HG02884 (cell line): ENCODE measurements around the gene PHB1.

Experiments used
- ATAC-seq: cut with Tn5 transposase; IDR thresholded peaks from one replicate; pipeline ENCODE4 v1.9.1; 2021; ENCODE audit warnings: mild to moderate bottlenecking, moderate library complexity; ENCODE audit not compliant: unreplicated experiment

PHB1 gene

GRCh38 chr17:49414622-49415350 lies at the start of gene PHB1:
PHB1 (minus strand) TSS chr17:49414882; CDS start chr17:49413264, 1,618 bp downstream.
- ATAC-seq, result peak; percentile 98

GRCh38 chr17:49464049-49464448 lies 49.4 kb upstream of the PHB1 start:
- no peak for ATAC-seq

- ATAC-seq, result no peak
These were observed 46.9 kb upstream of the PHB1 start for GRCh38 chr17:49461580-49461979.

GRCh38 chr17:49460401-49460800 lies 45.7 kb upstream of the PHB1 start:
- ATAC-seq, result no peak

GRCh38 chr17:49459401-49459984 lies 44.8 kb upstream of the PHB1 start:
- ATAC-seq, result no peak

- no peak for ATAC-seq
These were observed 43.2 kb upstream of the PHB1 start for GRCh38 chr17:49457564-49458535.

- ATAC-seq, result no peak
These were observed 41.7 kb upstream of the PHB1 start for GRCh38 chr17:49456183-49456965.

- no peak for ATAC-seq
These were observed 40.7 kb upstream of the PHB1 start for GRCh38 chr17:49455272-49455861.

GRCh38 chr17:49454050-49454449 lies 39.4 kb upstream of the PHB1 start:
- no peak for ATAC-seq

GRCh38 chr17:49452661-49453060 lies 38.0 kb upstream of the PHB1 start:
- no peak for ATAC-seq

- ATAC-seq, result no peak
These were observed 37.5 kb upstream of the PHB1 start for GRCh38 chr17:49452201-49452600.

- ATAC-seq, result no peak
These were observed 36.1 kb upstream of the PHB1 start for GRCh38 chr17:49450735-49451134.

GRCh38 chr17:49450181-49450580 lies 35.5 kb upstream of the PHB1 start:
- ATAC-seq, result no peak

GRCh38 chr17:49447628-49448302 lies 33.1 kb upstream of the PHB1 start:
- no peak for ATAC-seq

- ATAC-seq, result no peak
These were observed 30.9 kb upstream of the PHB1 start for GRCh38 chr17:49445591-49445990.

- ATAC-seq, result no peak
These were observed 29.7 kb upstream of the PHB1 start for GRCh38 chr17:49444384-49444783.

- ATAC-seq, result no peak
These were observed 29.2 kb upstream of the PHB1 start for GRCh38 chr17:49443862-49444261.

GRCh38 chr17:49442041-49442440 lies 27.4 kb upstream of the PHB1 start:
- no peak for ATAC-seq

GRCh38 chr17:49441578-49441977 lies 26.9 kb upstream of the PHB1 start:
- no peak for ATAC-seq

GRCh38 chr17:49440581-49440980 lies 25.9 kb upstream of the PHB1 start:
- ATAC-seq, result no peak
